Astrocyte (in vitro differentiated cells and primary cell): ENCODE measurements around the gene PKP4.

Source experiments
- CTCF ChIP-seq: IDR thresholded peaks from 2 replicates; pipeline ENCODE4 v1.5.1; 2011; ENCODE audit warnings: low read depth, mild to moderate bottlenecking, inconsistent platforms, low read length, moderate library complexity; ENCODE audit not compliant: insufficient read depth
- EZH2 ChIP-seq: IDR thresholded peaks from 2 replicates; pipeline ENCODE4 v1.6.1; 2012; ENCODE audit warnings: mild to moderate bottlenecking, low read length, inconsistent platforms; ENCODE audit not compliant: insufficient read depth

GRCh38 chr2:158575051-158575635 is 118.4 kb downstream of the PKP4 start:
- no peak for TF ChIP-seq CTCF
- no peak for TF ChIP-seq EZH2
